ENCODE results near the gene TMEM242. TPM values are rescaled to one million over a fixed set of nuclear protein-coding genes. Genes with fewer than 3 reads are reported as not detected.

The TMEM242 gene
- polyA plus RNA-seq, 2 of the 4 experiments (the other 2 are of a cell fraction) = 5.3 to 7.4 TPM

GRCh38 chr6:157265186-157265585 lies 58.1 kb downstream of the TMEM242 start:
- no peaks in the 10 kb centered on the region for H3K4me1 ChIP-seq
- ChIA-PET CTCF (interaction anchor here (1.0 to 2.7 kb wide), 3 partner anchors 10 to 219 kb away, joined by 3 to 8 read pairs (median 8); no protein-coding TSS in a partner anchor), POLR2A (no interaction called here)
- DNase-seq (ENCODE audit: low read depth in 1 of 2, low spot score in 1 of 2) (no peak), ATAC-seq (no peak), FAIRE-seq (no peak)
- WGBS (ENCODE audit: missing lambda C conversion rate) = 76% methylated on average over 11 of the region's 11 CpGs
- no peaks in the 10 kb centered on the region for H3K9me3 ChIP-seq
- H3K4me3 ChIP-seq = no peak overlapping the region
- TF ChIP-seq, protein P1, sequence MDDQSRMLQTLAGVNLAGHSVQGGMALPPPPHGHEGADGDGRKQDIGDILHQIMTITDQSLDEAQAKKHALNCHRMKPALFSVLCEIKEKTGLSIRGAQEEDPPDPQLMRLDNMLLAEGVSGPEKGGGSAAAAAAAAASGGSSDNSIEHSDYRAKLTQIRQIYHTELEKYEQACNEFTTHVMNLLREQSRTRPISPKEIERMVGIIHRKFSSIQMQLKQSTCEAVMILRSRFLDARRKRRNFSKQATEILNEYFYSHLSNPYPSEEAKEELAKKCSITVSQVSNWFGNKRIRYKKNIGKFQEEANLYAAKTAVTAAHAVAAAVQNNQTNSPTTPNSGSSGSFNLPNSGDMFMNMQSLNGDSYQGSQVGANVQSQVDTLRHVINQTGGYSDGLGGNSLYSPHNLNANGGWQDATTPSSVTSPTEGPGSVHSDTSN (IDR thresholded peaks at IDR 0.05) = no peak
- TF ChIP-seq USF2 (IDR thresholded peaks at IDR 0.05) (no peak), CHD4 (IDR thresholded peaks at IDR 0.05; ENCODE audit: borderline replicate concordance) (no peak), CEBPB (IDR thresholded peaks at IDR 0.05) (no peak), MAFK (IDR thresholded peaks at IDR 0.05; ENCODE audit: partially characterized antibody) (no peak), KDM5A (IDR thresholded peaks at IDR 0.05) (no peak), ESRRA (IDR thresholded peaks at IDR 0.05; ENCODE audit: borderline replicate concordance, low read length) (no peak), SREBF2 (IDR thresholded peaks at IDR 0.05) (no peak), MAZ (IDR thresholded peaks at IDR 0.05; ENCODE audit: borderline replicate concordance, low read depth, low read length) (no peak), RFX5 (IDR thresholded peaks at IDR 0.05) (no peak), ZNF302 (CRISPR knock-in tag; IDR thresholded peaks at IDR 0.05) (no peak), SMC3 (IDR thresholded peaks at IDR 0.05) (no peak), RCOR1 (IDR thresholded peaks at IDR 0.05; ENCODE audit: low read depth, low read length) (no peak), PHF8 (IDR thresholded peaks at IDR 0.05; ENCODE audit: borderline replicate concordance, low read depth) (no peak), CHD2 (IDR thresholded peaks at IDR 0.05; ENCODE audit: low read length, partially characterized antibody) (no peak), CTCF (IDR thresholded peaks at IDR 0.05) (no peak)
- TF ChIP-seq, protein P2, sequence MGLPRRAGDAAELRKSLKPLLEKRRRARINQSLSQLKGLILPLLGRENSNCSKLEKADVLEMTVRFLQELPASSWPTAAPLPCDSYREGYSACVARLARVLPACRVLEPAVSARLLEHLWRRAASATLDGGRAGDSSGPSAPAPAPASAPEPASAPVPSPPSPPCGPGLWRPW (IDR thresholded peaks at IDR 0.05) = no peak
- no peak overlapping the region for H3K4me2 ChIP-seq
- H3K27ac ChIP-seq = no peak overlapping the region

GRCh38 chr6:157264701-157265100 lies 58.6 kb downstream of the TMEM242 start:
- POLR2A ChIA-PET = no interaction called here
- H3K9me3 ChIP-seq = no peaks in the 10 kb centered on the region
- no peak overlapping the region for H3K4me2 ChIP-seq
- H3K4me3 ChIP-seq = no peak overlapping the region
- WGBS (ENCODE audit: missing lambda C conversion rate) = 88% methylated on average over 13 of the region's 13 CpGs
- CTCF ChIA-PET = interaction anchor here (2.1 to 2.7 kb wide), 2 partner anchors 9 to 10 kb away, joined by 8 read pairs; no protein-coding TSS in a partner anchor
- FAIRE-seq (no peak), ATAC-seq (no peak), DNase-seq (ENCODE audit: low read depth in 1 of 2, low spot score in 1 of 2) (no peak)
- H3K27ac ChIP-seq = no peak overlapping the region
- H3K4me1 ChIP-seq = no peaks in the 10 kb centered on the region
- TF ChIP-seq FOSL2 (IDR thresholded peaks at IDR 0.05) (no peak), FOSL2 (CRISPR knock-in tag; IDR thresholded peaks at IDR 0.05) (no peak), TP53 (CRISPR knock-in tag; IDR thresholded peaks at IDR 0.05) (no peak), PHF8 (IDR thresholded peaks at IDR 0.05; ENCODE audit: borderline replicate concordance, low read depth) (no peak), CBX8 (IDR thresholded peaks at IDR 0.05) (no peak), NPAS2 (CRISPR knock-in tag; IDR thresholded peaks at IDR 0.05; ENCODE audit: borderline replicate concordance) (no peak), ZNF302 (CRISPR knock-in tag; IDR thresholded peaks at IDR 0.05) (no peak), POLR2A (IDR thresholded peaks at IDR 0.05; ENCODE audit: low read length) (no peak), ESRRA (IDR thresholded peaks at IDR 0.05; ENCODE audit: borderline replicate concordance, low read length) (no peak), KDM5A (IDR thresholded peaks at IDR 0.05) (no peak), CHD2 (IDR thresholded peaks at IDR 0.05; ENCODE audit: low read length, partially characterized antibody) (no peak), NR3C1 (IDR thresholded peaks at IDR 0.05) (no peak), ZC3H11A (IDR thresholded peaks at IDR 0.05) (no peak), CHD4 (IDR thresholded peaks at IDR 0.05; ENCODE audit: borderline replicate concordance) (no peak), FOXS1 (CRISPR knock-in tag; IDR thresholded peaks at IDR 0.05) (no peak), NFE2L2 (conservative IDR thresholded peaks at IDR 0.05; ENCODE audit: low read length) (no peak), RARB (CRISPR knock-in tag; IDR thresholded peaks at IDR 0.05) (no peak)
- TF ChIP-seq, protein P3, sequence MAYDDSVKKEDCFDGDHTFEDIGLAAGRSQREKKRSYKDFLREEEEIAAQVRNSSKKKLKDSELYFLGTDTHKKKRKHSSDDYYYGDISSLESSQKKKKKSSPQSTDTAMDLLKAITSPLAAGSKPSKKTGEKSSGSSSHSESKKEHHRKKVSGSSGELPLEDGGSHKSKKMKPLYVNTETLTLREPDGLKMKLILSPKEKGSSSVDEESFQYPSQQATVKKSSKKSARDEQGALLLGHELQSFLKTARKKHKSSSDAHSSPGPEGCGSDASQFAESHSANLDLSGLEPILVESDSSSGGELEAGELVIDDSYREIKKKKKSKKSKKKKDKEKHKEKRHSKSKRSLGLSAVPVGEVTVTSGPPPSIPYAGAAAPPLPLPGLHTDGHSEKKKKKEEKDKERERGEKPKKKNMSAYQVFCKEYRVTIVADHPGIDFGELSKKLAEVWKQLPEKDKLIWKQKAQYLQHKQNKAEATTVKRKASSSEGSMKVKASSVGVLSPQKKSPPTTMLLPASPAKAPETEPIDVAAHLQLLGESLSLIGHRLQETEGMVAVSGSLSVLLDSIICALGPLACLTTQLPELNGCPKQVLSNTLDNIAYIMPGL (CRISPR knock-in tag; IDR thresholded peaks at IDR 0.05; ENCODE audit: borderline replicate concordance) = no peak
- TF ChIP-seq, protein P4, sequence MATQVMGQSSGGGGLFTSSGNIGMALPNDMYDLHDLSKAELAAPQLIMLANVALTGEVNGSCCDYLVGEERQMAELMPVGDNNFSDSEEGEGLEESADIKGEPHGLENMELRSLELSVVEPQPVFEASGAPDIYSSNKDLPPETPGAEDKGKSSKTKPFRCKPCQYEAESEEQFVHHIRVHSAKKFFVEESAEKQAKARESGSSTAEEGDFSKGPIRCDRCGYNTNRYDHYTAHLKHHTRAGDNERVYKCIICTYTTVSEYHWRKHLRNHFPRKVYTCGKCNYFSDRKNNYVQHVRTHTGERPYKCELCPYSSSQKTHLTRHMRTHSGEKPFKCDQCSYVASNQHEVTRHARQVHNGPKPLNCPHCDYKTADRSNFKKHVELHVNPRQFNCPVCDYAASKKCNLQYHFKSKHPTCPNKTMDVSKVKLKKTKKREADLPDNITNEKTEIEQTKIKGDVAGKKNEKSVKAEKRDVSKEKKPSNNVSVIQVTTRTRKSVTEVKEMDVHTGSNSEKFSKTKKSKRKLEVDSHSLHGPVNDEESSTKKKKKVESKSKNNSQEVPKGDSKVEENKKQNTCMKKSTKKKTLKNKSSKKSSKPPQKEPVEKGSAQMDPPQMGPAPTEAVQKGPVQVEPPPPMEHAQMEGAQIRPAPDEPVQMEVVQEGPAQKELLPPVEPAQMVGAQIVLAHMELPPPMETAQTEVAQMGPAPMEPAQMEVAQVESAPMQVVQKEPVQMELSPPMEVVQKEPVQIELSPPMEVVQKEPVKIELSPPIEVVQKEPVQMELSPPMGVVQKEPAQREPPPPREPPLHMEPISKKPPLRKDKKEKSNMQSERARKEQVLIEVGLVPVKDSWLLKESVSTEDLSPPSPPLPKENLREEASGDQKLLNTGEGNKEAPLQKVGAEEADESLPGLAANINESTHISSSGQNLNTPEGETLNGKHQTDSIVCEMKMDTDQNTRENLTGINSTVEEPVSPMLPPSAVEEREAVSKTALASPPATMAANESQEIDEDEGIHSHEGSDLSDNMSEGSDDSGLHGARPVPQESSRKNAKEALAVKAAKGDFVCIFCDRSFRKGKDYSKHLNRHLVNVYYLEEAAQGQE (IDR thresholded peaks at IDR 0.05) = no peak

Measured in A549 (cell line).